HG03280 (cell line): ENCODE data around the gene EDEM3.
"Not testable (repeated sequence)": the region's sequence is repeated elsewhere in the genome, so short reads cannot be mapped to it uniquely, and the experiment has no call there.

Source experiments
- ATAC-seq: cut with Tn5 transposase; IDR thresholded peaks from one replicate; pipeline ENCODE4 v1.9.1; 2021; ENCODE audit warnings: mild to moderate bottlenecking, moderate library complexity; ENCODE audit not compliant: unreplicated experiment

EDEM3 gene

GRCh38 chr1:184754476-184755225 is at the start of gene EDEM3:
EDEM3 (minus strand) TSS chr1:184754858; CDS start chr1:184754646, 212 bp downstream.
- ATAC-seq: peak; percentile 90

- ATAC-seq: no peak
These were observed 49.6 kb upstream of the EDEM3 start for GRCh38 chr1:184804220-184804619.

GRCh38 chr1:184803180-184803492 is 48.5 kb upstream of the EDEM3 start:
- no peak for ATAC-seq

GRCh38 chr1:184802354-184803179 is 47.9 kb upstream of the EDEM3 start:
- ATAC-seq: no peak

GRCh38 chr1:184801503-184801902 is 46.8 kb upstream of the EDEM3 start:
- ATAC-seq: no peak

GRCh38 chr1:184800876-184801275 is 46.2 kb upstream of the EDEM3 start:
- ATAC-seq: no peak

GRCh38 chr1:184793967-184794366 is 39.3 kb upstream of the EDEM3 start:
- no peak for ATAC-seq

- no peak for ATAC-seq
These were observed 37.9 kb upstream of the EDEM3 start for GRCh38 chr1:184792450-184792969.

- ATAC-seq: no peak
These were observed 36.9 kb upstream of the EDEM3 start for GRCh38 chr1:184791550-184791900.

- no peak for ATAC-seq
These were observed 36.2 kb upstream of the EDEM3 start for GRCh38 chr1:184790642-184791549.

- no peak for ATAC-seq
These were observed 35.2 kb upstream of the EDEM3 start for GRCh38 chr1:184789884-184790283.

- ATAC-seq: no peak
These were observed 34.3 kb upstream of the EDEM3 start for GRCh38 chr1:184788970-184789369.

- no peak for ATAC-seq
These were observed 30.9 kb upstream of the EDEM3 start for GRCh38 chr1:184785529-184785928.

GRCh38 chr1:184783723-184784122 is 29.1 kb upstream of the EDEM3 start:
- ATAC-seq: not testable (repeated sequence)

- no peak for ATAC-seq
These were observed 27.3 kb upstream of the EDEM3 start for GRCh38 chr1:184781941-184782340.

GRCh38 chr1:184775885-184776284 is 21.2 kb upstream of the EDEM3 start:
- no peak for ATAC-seq

- no peak for ATAC-seq
These were observed 20.7 kb upstream of the EDEM3 start for GRCh38 chr1:184775329-184775728.

GRCh38 chr1:184773762-184774320 is 19.2 kb upstream of the EDEM3 start:
- ATAC-seq: no peak

- no peak for ATAC-seq
These were observed 16.6 kb upstream of the EDEM3 start for GRCh38 chr1:184771190-184771691.

- no peak for ATAC-seq
These were observed 15.7 kb upstream of the EDEM3 start for GRCh38 chr1:184770181-184770979.
